ENCODE results near the gene COPS3. TPM values are rescaled to one million over a fixed set of nuclear protein-coding genes. Genes with fewer than 3 reads are reported as not detected.

The COPS3 gene
- total and polyA plus RNA-seq, 9 of the 15 experiments (the other 6 are each of a cell fraction or from before 2014, with no cell fraction given) = 92.4 to 295 (median 167) TPM

DNA sequence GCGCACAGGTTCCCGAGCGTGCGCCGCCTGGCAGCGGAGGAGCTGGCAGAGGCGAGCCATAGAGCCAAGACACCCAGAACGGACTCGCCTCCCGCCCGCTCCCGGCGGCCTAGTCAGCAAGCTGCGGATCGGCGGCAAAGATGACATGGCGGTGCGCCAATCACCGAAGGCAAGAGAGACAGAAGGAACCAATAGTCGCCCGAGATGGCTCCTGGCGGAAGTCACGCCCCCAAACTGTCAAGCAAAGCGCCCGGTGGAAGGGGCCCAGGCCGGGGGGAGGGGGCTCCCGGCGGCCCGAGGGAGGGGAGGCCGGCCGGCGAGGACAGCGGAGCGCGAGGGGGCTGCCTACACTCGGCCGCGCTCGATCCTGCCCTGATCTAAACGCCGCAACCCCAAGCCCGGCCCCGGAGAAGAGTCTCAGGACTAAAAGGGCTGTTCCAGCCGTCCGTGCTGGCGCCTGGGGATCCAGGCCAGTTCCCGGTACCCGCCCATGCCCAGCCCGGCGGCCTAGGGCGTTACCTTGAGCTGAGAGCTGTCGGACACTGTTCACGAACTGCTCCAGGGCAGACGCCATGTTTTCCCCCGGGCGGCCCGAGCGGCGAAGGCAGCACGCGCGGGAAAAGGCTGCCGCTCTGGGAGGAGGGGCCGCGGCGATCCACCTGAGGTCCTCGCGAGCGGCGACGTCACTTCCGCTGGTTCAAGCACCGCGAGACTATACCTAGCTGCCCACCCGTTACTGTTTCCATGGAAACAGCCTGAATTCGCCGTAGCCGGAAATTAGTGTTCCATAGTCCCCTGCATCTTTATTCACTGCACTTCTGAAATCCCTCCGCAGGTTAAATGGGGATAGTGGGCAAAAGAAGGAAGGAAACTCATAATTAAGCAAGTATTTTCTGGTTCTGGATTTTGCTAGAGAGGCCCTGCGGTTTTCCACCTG lies at the start of gene COPS3 (continued):
- TF ChIP-seq, protein P1, sequence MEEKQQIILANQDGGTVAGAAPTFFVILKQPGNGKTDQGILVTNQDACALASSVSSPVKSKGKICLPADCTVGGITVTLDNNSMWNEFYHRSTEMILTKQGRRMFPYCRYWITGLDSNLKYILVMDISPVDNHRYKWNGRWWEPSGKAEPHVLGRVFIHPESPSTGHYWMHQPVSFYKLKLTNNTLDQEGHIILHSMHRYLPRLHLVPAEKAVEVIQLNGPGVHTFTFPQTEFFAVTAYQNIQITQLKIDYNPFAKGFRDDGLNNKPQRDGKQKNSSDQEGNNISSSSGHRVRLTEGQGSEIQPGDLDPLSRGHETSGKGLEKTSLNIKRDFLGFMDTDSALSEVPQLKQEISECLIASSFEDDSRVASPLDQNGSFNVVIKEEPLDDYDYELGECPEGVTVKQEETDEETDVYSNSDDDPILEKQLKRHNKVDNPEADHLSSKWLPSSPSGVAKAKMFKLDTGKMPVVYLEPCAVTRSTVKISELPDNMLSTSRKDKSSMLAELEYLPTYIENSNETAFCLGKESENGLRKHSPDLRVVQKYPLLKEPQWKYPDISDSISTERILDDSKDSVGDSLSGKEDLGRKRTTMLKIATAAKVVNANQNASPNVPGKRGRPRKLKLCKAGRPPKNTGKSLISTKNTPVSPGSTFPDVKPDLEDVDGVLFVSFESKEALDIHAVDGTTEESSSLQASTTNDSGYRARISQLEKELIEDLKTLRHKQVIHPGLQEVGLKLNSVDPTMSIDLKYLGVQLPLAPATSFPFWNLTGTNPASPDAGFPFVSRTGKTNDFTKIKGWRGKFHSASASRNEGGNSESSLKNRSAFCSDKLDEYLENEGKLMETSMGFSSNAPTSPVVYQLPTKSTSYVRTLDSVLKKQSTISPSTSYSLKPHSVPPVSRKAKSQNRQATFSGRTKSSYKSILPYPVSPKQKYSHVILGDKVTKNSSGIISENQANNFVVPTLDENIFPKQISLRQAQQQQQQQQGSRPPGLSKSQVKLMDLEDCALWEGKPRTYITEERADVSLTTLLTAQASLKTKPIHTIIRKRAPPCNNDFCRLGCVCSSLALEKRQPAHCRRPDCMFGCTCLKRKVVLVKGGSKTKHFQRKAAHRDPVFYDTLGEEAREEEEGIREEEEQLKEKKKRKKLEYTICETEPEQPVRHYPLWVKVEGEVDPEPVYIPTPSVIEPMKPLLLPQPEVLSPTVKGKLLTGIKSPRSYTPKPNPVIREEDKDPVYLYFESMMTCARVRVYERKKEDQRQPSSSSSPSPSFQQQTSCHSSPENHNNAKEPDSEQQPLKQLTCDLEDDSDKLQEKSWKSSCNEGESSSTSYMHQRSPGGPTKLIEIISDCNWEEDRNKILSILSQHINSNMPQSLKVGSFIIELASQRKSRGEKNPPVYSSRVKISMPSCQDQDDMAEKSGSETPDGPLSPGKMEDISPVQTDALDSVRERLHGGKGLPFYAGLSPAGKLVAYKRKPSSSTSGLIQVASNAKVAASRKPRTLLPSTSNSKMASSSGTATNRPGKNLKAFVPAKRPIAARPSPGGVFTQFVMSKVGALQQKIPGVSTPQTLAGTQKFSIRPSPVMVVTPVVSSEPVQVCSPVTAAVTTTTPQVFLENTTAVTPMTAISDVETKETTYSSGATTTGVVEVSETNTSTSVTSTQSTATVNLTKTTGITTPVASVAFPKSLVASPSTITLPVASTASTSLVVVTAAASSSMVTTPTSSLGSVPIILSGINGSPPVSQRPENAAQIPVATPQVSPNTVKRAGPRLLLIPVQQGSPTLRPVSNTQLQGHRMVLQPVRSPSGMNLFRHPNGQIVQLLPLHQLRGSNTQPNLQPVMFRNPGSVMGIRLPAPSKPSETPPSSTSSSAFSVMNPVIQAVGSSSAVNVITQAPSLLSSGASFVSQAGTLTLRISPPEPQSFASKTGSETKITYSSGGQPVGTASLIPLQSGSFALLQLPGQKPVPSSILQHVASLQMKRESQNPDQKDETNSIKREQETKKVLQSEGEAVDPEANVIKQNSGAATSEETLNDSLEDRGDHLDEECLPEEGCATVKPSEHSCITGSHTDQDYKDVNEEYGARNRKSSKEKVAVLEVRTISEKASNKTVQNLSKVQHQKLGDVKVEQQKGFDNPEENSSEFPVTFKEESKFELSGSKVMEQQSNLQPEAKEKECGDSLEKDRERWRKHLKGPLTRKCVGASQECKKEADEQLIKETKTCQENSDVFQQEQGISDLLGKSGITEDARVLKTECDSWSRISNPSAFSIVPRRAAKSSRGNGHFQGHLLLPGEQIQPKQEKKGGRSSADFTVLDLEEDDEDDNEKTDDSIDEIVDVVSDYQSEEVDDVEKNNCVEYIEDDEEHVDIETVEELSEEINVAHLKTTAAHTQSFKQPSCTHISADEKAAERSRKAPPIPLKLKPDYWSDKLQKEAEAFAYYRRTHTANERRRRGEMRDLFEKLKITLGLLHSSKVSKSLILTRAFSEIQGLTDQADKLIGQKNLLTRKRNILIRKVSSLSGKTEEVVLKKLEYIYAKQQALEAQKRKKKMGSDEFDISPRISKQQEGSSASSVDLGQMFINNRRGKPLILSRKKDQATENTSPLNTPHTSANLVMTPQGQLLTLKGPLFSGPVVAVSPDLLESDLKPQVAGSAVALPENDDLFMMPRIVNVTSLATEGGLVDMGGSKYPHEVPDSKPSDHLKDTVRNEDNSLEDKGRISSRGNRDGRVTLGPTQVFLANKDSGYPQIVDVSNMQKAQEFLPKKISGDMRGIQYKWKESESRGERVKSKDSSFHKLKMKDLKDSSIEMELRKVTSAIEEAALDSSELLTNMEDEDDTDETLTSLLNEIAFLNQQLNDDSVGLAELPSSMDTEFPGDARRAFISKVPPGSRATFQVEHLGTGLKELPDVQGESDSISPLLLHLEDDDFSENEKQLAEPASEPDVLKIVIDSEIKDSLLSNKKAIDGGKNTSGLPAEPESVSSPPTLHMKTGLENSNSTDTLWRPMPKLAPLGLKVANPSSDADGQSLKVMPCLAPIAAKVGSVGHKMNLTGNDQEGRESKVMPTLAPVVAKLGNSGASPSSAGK (IDR thresholded peaks at IDR 0.05) = peak; percentile 73
- peak; percentile 86 for TF ChIP-seq SUPT5H (IDR thresholded peaks at IDR 0.05)
- peak; percentile 74 for TF ChIP-seq ASH1L (IDR thresholded peaks at IDR 0.05; ENCODE audit: borderline replicate concordance, low read depth, partially characterized antibody)

Measured in K562 (cell line).